Effector memory CD4-positive, alpha-beta T cell (primary cell): ENCODE data around the gene NDUFA11.
"Not testable (repeated sequence)": the region's sequence is repeated elsewhere in the genome, so short reads cannot be mapped to it uniquely, and the experiment has no call there.

Source experiments
- DNase-seq, 3 donors: peaks; one replicate each; pipeline ENCODE4 v3.0.0-alpha.2; 2020
- H3K27ac ChIP-seq: 2 replicates; pipeline ENCODE4 v1.7.0; 2013; ENCODE audit warnings: mild to moderate bottlenecking, low read length, moderate library complexity; ENCODE audit not compliant: insufficient read depth, poor library complexity, severe bottlenecking
- H3K27me3 ChIP-seq: replicated peaks from 2 replicates; pipeline ENCODE4 v1.7.0; 2013; ENCODE audit warnings: mild to moderate bottlenecking, low read length; ENCODE audit not compliant: insufficient read depth, control insufficient read depth, poor library complexity, severe bottlenecking
- H3K36me3 ChIP-seq: 2 replicates; pipeline ENCODE4 v1.7.0; 2013; ENCODE audit warnings: mild to moderate bottlenecking, low read length, moderate library complexity; ENCODE audit not compliant: control insufficient read depth, insufficient read depth
- H3K4me1 ChIP-seq: 2 replicates; pipeline ENCODE4 v1.7.0; 2013; ENCODE audit warnings: low read length, mild to moderate bottlenecking; ENCODE audit not compliant: control insufficient read depth, insufficient read depth, poor library complexity, severe bottlenecking
- H3K4me3 ChIP-seq: 2 replicates; pipeline ENCODE4 v1.7.0; 2013; ENCODE audit warnings: low read length, low read depth, mild to moderate bottlenecking; ENCODE audit not compliant: insufficient read depth, poor library complexity, severe bottlenecking
- H3K9me3 ChIP-seq: 2 replicates; pipeline ENCODE4 v1.7.0; 2013; ENCODE audit warnings: mild to moderate bottlenecking, low read length, moderate library complexity; ENCODE audit not compliant: control insufficient read depth

Gene NDUFA11

GRCh38 chr19:5890099-5890498 lies 13.5 kb downstream of the NDUFA11 start:
- no peak for DNase-seq
- no peak overlapping the region for H3K4me3 ChIP-seq
- no peak overlapping the region for H3K27ac ChIP-seq
- H3K27me3 ChIP-seq, result no peaks in the 10 kb centered on the region
- no peaks in the 10 kb centered on the region for H3K9me3 ChIP-seq
- H3K4me1 ChIP-seq, result no peaks in the 10 kb centered on the region
- H3K36me3 ChIP-seq, result peaks cover 7% of the 10 kb centered on the region

GRCh38 chr19:5889288-5889971 lies 14.2 kb downstream of the NDUFA11 start:
- H3K4me3 ChIP-seq, result no peak overlapping the region
- peaks cover under 1% of the 10 kb centered on the region for H3K36me3 ChIP-seq
- H3K27ac ChIP-seq, result no peak overlapping the region
- H3K9me3 ChIP-seq, result no peaks in the 10 kb centered on the region
- no peaks in the 10 kb centered on the region for H3K27me3 ChIP-seq
- no peak for DNase-seq
- H3K4me1 ChIP-seq, result no peaks in the 10 kb centered on the region

- H3K9me3 ChIP-seq, H3K4me3 ChIP-seq, DNase-seq, H3K27ac ChIP-seq, H3K4me1 ChIP-seq, H3K36me3 ChIP-seq, H3K27me3 ChIP-seq: not testable (repeated sequence)
These were observed 19.4 kb downstream of the NDUFA11 start for GRCh38 chr19:5884065-5884811.

GRCh38 chr19:5883157-5883873 lies 20.3 kb downstream of the NDUFA11 start:
- H3K4me3 ChIP-seq, H3K27ac ChIP-seq, H3K27me3 ChIP-seq, H3K36me3 ChIP-seq, DNase-seq, H3K4me1 ChIP-seq, H3K9me3 ChIP-seq: not testable (repeated sequence)

- H3K4me1 ChIP-seq, result no peaks in the 10 kb centered on the region
- no peak for DNase-seq
- no peak overlapping the region for H3K4me3 ChIP-seq
These were observed 21.1 kb downstream of the NDUFA11 start for GRCh38 chr19:5882421-5882968.

GRCh38 chr19:5881543-5882299 lies 21.9 kb downstream of the NDUFA11 start:
- H3K4me3 ChIP-seq, result no peak overlapping the region
- no peaks in the 10 kb centered on the region for H3K4me1 ChIP-seq
- no peaks in the 10 kb centered on the region for H3K36me3 ChIP-seq
- no peaks in the 10 kb centered on the region for H3K9me3 ChIP-seq
- no peak overlapping the region for H3K27ac ChIP-seq
- no peak for DNase-seq
- H3K27me3 ChIP-seq, result peaks cover 4% of the 10 kb centered on the region

More at GRCh38 chr19:5882421-5882968, 21.1 kb downstream of the NDUFA11 start:
- Histone ChIP-seq H3K36me3 (no peaks in the 10 kb centered on the region), H3K9me3 (no peaks in the 10 kb centered on the region), H3K27ac (no peak overlapping the region), H3K27me3 (peaks cover 4% of the 10 kb centered on the region)

- Histone ChIP-seq H3K4me3 (no peak overlapping the region), H3K4me1 (no peaks in the 10 kb centered on the region), H3K9me3 (no peaks in the 10 kb centered on the region), H3K36me3 (no peaks in the 10 kb centered on the region), H3K27me3 (peaks cover 8% of the 10 kb centered on the region), H3K27ac (no peak overlapping the region)
- no peak for DNase-seq
These were observed 22.9 kb downstream of the NDUFA11 start for GRCh38 chr19:5880604-5881078.

- H3K9me3 ChIP-seq, result no peaks in the 10 kb centered on the region
- peaks cover 8% of the 10 kb centered on the region for H3K27me3 ChIP-seq
- H3K4me3 ChIP-seq, result no peak overlapping the region
- no peak overlapping the region for H3K27ac ChIP-seq
- H3K36me3 ChIP-seq, result no peaks in the 10 kb centered on the region
- DNase-seq, result no peak
- no peaks in the 10 kb centered on the region for H3K4me1 ChIP-seq
These were observed 23.4 kb downstream of the NDUFA11 start for GRCh38 chr19:5880196-5880595.

GRCh38 chr19:5877882-5878281 lies 25.7 kb downstream of the NDUFA11 start:
- Histone ChIP-seq H3K27ac (no peak overlapping the region), H3K4me1 (no peaks in the 10 kb centered on the region), H3K36me3 (no peaks in the 10 kb centered on the region), H3K9me3 (no peaks in the 10 kb centered on the region), H3K27me3 (peaks cover 8% of the 10 kb centered on the region), H3K4me3 (no peak overlapping the region)
- no peak for DNase-seq
